Stimulated activated CD4-positive, alpha-beta T cell treated with anti-CD3 and anti-CD28 coated beads, Interleukin-15, amount 100 ng/mL, for 24 hours (primary cell): Measurements from ENCODE around the gene AGAP1.

Experiments used
- DNase-seq: peaks from one replicate; pipeline ENCODE4 v3.0.0-alpha.2; 2020

The AGAP1 gene

DNA sequence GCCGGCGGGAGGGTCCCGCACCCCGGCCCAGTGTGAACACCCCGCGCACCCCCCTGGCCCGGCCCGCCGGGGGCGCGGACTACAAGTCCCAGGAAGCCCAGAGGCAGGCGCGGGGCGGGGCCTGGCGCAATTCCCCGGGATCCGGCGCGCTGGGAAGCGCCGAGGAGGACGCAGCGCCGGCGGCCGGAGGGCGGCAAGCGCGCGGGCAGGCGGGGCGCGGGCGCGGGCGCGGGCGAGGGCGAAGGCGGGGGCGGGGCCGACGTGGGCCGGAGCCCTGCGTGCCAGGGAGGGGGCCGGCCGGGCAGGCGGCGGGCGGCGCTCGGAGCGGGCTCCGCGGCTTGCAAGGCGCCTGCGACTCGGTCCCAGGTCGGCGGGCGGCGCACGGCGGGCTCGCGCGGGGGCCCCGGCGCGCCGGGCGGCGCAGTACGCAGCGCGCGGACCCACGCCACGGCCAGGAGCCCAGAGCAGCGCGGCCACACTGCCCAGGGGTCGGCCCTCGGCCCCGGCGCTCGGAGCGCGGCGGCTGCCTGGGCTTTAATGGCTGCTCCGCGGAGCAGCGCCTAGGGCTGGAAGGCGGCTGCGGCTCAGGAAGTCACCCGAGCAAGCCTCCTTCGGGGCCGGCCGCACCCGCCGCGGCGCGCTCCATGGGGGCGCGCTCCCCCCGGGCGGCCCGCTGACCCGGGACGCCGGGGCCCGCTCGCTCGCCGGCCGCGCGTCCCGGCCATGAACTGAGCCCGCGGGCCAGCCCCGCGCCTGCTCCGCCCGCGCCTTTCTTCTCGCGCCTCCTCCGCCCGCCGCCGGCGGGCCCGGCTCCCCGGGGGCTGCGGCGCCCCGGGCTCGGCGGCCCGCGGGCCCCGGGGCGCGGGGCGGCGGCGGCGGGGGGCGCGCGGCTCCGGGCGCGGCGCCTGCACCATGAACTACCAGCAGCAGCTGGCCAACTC, at the start of gene AGAP1:
Gene AGAP1, plus strand, starts transcription at position 269 of the 941 bp plus-strand sequence.
- peak; percentile 59 for DNase-seq

DNA sequence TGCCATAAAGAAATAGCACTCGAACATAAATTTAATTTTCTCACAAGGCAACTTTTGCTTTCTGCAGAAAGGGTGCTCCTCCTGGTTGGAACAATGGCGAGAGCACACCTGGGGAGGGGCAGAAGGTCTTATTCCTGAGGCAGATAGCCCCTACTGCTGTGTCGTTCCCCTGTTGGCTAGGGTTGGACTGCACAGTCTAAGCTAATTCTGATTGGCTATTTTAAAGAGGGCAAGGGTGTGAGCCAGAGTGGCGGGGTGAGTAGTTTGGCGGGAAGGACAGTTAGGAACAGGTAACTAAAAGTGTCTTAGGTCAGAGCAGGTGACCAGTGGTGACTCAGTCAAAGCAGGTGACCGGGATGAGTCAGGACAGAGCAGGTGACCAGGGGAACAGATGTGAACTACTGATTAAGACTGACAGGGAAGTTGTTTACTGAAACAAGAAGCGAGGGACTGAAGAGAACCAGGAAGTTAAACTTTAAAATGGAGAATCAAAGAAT, 49.7 kb upstream of the AGAP1 start:
- DNase-seq, result no peak

DNA sequence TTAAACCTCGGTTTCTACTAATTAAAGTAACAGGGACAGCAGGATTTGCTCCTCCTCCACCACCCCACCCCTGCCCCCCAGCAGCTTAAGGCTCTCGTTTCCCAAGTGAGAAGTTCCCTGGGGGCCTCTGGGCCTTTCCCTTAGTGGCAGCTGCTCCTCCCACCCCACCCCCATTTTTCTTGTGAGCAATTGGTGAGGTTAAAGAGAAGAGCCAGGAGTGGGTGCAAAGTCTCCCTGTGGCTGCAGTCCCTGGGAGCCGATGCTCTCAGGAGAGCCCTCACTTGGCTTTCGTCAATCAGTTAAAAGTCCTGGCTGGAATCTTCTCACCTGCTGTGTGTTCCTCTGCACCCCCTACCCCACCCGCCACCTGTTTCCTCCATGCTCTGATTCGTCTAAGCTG, 48.7 kb upstream of the AGAP1 start:
- no peak for DNase-seq

DNA sequence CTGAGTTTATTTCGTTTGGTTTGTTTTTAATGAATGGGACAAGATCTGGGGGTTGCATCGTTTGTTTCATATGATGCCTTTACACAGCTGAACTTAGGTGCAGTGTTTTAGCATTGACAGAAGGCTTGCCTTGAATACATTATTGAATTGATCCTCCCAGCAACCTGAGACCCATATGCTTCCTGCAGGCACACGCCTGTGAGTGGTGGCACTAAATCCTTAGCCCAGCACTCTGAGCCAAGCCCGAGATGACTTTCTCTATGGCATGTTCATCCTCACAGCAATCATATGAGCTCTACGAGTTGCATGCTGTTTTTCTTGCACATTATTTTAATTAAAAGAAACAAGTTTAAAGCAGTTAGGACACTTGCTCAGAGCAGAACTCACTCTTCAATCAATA, 47.8 kb upstream of the AGAP1 start:
- DNase-seq, result no peak

DNA sequence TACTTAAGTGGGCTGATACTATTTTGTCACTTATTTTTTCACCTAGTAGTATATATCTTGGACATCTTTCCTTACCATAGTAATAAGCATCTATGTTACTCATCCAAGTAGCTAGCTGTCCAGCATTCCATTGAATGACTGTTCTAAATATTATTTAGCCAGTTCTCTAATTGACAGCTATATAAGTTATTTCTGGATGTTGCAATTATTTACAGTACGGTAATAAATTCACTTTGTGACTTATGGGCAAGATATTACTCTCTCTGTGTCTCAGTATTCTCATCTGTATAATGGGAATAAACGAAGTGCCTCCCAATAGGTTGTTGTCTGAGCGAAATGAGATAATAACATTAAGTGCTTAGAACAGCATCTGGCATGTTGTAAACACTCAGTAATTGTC, 46.6 kb upstream of the AGAP1 start:
- DNase-seq, result no peak

DNA sequence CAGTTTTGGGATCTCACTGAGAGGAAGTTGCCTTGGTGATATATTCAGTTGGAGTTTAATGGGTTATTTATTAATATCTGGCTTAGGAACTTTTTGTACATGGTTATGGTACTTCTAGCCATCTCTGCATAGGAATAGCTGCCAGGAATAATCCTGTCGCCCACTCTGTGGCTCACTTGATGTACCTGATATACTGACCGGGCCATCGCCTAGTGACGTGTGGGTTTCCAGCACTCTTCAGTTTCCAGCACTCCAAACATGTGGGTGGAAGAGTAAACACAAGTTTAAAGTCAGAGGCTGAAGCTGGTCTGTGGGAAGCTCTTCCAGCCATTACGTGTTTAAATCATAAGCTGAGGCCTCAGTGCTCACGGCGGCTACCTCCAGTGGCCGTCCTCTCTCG, 44.3 kb upstream of the AGAP1 start:
- DNase-seq, result no peak

DNA sequence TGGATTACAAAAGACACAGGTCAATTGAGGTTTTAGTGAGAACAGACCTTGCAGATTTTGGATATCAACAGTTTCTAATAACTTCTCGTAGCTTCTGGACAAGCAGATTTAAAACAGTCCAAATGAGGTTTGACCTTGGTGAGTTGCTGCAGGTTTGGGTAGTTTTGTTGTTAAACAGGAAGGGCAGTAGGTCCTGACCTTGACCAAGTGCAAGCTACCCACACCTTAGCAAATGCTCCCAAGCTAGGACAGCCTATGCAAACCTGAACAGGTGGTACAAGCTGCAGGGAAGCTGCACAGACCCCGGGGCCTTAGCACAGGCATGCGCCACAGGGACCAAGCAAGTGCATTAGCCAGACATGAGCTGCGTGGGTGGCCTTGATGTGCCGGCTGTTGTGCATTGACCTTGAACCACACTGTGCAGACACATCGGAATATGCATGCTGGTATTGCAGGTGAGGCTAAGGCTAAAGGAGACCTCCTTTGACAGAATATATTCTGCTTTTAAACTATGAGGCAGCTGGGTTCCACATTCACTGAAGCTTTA, 40.2 kb upstream of the AGAP1 start:
- no peak for DNase-seq

DNA sequence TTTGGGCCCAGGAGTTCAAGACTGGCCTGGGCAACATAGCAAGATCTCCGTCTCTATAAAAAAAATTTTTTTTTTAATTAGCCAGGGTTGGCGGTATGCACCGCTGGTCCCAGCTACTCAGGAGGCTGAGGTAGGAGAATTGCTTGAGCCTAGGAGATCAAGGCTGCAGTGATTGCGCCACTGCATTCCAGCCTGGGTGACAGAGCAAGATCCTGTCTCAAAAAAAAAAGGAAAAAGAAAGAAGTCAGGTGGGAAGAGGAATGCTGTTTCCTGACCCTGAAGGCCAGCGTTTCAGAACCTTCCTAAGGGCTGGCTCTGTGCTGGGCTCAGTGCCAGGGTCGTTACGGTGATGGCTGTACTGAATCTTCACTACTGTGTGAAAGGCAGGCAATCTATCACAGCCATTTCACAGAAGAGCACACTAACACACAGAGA, 35.0 kb upstream of the AGAP1 start:
- DNase-seq, result no peak

DNA sequence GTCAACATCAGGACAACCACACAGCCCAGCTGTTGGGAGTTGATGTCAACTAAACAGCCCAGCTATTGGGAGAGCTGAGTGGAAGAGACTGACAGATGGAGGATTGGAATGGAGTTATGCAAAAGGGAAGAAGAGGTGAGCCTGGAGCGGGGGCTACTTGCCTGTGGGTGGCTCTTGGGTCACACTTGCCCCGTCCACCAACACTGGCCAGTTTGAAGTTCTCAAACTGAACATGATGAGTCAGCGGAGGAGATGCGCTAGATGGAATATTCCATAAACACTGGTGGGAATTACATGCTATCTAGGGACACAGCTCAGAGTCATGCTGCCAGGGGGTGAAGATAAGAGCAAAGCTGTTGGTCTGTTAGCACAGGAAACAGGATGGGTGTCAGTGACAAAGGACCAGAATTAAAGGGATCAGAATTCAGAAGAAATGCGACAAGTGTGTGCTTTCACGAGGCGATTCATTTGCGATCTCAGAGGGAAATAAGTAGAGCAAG, 33.2 kb upstream of the AGAP1 start:
- DNase-seq, result no peak

DNA sequence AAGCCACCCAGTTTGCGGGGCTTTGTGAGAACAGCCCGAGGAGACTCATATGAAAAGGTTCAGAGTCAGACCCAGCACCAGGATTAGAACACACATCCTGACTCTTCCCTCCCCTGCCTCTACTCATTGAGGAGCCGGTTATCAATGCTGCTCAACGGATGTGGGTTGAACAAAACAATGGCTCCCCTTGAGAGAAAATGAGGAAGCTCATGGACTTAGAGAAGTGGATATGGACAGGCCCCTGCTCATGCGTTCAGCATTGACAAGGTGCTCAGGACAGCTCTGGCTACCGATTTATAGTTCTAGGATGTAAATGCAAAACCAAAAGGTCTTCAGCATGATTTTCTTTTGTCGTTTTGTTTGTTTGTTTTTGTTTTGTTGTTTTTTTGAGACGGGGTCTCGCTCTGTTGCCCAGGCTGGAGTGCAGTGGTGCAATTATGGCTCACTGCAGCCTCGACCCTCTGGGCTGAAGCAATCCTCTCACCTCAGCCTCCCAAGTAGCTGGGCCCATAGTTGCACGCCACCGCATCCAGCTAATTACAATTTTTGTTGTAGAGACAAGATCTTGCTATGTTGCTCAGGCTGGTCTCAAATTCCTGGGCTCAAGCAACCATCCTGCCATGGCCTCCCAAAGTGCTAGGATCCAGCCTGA, 32.0 kb upstream of the AGAP1 start:
- DNase-seq, result no peak

DNA sequence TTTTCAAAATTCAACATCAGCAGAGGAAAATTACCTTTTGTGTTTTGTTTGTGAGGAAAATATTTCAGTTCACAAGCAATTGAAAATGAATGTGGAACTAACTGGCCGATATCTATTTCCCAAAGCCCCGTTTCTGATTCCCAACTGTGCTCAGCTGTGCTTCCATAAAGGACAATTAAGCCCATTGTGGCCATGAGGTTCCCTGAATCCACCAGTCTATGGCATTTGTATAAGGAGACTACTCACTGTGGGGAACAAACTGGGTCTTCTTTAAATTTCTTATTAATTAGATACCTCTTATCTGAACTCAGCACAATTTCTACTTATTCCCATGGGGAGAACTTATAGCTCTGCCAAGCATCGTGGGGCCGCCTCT, 31.4 kb upstream of the AGAP1 start:
- no peak for DNase-seq

DNA sequence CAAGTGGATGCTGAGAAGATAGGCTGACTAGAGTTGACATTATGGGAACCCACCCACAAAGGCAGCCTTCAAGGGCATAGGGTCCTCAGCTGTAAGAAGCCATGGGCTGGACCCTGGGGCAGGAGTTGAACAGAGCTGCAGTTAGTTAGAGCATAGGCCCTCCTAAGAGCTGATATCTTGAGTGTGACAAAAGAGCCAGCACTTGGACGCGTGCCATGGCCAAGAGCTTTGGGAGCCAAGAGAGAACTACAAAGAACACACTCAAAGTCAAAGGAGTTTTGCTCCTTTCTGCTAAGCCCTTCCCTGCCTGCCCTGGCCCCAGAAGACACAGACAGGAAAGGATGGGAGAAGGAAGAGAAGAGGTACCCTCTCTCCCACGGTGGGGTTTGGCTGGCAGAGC, 29.9 kb upstream of the AGAP1 start:
- no peak for DNase-seq

DNA sequence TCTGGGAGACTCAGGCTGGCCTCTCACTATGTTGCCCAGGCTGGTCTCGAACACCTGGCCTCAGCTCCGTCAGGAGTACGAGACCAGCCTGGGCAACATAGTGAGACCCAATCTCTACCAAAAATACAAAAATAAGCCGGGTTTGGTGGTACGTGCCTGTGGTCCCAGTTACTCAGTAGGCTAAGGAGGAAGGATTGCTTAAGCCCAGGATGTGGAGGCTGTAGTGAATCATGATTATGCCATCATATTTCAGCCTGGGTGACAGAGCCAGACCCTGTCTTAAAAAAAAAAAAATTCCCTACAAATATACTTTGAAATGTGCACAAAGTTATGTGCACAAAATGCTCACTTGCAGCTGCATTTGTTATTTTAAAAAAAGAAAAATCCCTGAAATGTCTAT, 26.3 kb upstream of the AGAP1 start:
- no peak for DNase-seq

DNA sequence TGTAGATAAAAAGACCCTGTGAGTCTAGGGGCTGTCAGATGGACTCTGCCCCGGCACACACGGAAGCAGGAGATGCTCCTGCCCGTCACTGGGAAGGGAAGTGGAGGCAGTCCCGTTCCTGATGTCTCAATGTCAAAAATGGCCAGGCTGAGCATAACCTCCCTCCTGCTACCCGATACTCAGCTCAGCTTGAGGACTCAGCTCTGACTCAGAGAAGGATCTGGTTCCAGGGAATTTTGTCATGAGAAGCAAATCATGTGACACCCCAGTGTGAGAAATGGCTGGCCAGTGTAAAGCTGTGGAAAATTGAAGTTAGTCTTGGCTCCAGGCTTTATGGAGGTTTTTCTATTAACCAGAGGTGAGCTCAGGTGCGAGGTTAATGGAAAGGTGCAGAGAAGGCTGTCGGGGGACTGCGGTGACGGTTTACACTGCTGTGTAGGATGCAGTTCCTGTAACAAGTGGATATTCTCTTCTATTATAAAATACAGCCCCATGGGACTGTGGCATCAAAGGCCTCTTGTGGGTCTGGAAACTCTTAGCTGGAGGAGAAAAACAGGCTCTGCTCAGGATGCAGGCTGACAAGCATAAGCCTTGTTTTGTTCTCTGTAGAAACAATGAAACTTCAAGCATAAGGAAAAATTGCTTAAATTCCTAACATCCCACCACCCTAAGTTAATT, 24.7 kb upstream of the AGAP1 start:
- DNase-seq, result no peak

DNA sequence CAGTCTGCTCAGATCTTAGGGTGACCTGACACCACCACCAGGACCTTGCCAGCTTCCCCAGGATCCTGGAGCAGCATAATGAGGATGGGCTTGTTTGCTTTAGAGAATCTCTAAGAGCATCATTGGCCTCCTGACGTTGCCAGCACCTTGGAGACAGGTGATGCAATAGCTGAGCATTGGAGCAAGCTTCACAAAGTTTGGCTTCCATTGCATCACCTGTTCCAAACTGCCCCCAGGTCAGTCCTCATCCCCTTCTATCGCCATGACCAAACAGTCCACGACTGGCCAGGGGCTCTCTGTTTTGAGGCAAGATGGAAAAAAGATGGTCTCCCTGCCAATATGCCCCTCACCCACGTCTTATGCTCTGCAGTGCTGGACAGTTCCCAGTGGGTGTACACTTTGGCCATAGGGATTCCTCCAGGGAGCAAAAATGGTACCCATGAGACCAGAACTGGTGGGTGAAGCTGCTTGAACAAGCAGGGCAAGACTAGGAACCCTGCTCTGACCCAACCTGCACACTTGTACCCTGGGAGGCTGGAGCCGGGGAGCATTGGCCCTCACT, 22.6 kb upstream of the AGAP1 start:
- DNase-seq, result no peak

DNA sequence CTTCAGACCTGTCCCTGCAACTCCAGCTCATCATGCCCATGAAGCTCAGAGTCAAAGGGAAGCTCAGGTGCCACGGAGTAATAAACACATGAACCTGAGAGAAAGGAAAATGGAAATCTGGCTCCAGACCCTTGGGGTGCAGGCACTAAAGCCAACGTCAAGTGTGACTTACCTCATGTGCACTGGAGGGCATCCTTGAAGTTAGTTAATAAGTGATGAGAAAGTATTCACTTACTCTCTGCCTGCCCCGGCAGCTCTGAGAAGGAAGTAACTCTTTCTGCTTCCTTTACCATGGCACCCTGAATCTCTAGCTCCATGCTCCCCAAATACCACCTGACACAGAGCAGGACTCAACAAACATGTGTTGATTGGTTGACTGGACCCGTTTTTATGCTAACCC, 21.4 kb upstream of the AGAP1 start:
- no peak for DNase-seq

DNA sequence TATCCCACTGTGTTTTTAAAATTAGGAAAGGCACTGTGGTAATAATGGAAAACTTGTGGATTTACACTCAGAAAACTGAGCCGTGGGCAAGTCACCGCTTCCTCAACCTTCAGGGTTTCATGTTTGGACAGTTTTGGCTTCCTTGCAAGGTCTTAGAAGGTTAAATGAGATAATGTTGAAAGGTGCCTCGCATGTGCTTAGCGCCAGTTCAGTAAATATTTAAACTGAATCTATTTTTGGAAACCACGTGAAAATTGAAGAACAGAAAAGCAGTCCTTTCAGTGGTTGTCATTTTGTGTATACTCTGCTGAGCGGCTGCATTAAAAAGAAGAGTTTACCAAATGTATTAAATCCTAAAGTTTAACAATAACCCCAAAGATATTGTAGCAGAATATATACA, 15.2 kb upstream of the AGAP1 start:
- no peak for DNase-seq

DNA sequence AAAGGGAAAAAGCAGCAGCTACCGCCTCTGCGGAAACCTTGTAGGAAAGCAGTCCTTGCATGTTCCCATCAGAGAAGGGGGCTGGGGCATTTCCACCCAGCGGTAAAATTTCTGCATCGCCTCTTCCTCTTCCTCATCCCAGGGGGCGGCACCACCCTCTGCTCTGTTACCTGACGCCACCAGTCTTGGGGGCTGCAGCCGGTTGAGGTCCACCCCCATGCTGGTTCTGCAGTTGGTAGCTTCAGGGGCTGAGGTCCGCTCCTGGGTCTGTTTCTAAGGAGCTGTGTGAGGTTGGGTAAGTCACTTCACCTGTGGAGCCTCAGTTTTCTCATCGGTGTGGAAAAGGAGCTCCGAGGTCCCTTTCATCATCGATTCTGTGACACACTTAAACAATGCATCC, 14.2 kb upstream of the AGAP1 start:
- no peak for DNase-seq

DNA sequence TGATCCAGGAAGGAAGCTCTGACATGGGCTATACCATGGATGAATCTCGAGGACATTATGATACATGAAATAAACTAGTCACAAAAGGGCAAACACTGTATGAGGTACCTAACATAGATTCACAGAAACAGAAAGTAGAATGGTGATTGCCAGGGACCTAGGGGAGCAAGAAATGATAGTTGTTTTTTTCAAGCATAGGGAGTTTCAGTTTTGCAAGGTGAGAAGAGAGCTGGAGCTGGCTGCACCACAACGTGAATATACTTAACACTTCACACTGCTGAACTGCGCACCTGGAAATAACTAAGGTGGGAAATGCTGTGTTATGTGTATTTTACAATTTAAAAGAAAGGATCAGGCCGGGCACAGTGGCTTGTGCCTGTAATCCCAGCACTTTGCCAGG, 13.2 kb upstream of the AGAP1 start:
- no peak for DNase-seq

DNA sequence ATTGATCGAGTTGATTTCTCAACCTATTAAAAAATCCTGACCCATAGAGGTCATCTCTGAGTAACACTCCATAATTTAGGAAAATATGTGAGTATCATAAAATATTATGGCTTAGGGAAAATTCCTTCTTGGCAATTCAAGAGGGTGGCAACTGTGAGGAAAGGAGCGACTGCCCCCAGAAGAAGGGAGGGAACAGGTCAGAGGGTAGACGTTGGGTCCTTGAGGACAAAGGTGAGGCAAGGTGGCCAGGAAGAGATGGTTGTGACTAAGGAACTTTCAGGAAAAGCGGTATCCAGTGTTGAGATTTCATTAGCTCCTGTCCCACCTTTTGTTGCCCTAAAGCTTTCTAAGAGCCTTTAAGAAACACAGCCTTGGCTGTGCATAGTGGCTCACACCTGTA, 10.5 kb upstream of the AGAP1 start:
- DNase-seq, result no peak

DNA sequence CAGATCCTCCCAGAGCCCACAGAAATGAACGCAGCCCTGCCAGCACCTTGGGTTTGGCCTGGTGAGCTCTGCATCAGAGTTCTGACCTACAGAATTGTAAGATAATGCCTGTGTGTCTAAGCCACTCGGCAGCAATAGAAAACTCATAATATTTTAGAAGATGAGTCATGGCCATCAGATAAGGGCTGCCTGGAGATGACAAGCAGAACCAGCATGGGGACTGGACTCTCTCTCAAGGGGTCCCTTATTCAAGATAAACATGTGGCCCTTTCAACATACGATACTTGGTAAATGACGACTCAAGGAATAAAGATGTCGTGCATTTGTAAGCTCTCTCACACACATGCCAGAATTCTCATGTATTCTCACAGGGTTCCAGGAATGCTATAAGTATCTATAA, 8.5 kb upstream of the AGAP1 start:
- no peak for DNase-seq

DNA sequence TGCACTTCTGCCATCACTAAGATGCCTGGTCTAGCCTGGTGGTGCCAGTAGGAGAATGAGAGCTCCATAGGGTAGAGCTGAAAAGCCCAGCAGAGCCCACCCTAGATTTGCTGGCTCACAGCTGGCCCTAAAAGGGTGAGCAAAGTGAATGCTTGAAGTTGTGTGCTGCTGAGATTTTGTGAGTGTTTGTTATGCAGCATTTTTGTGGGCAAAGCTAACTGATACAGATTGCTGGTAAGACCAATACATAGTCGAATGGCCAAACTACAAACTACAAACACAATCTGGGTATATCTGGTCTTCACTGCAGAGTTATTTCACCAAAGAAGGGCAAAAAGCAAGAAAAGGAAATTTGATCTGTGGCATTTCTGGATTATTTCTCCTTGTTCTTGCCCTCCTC, 7.1 kb upstream of the AGAP1 start:
- DNase-seq, result no peak

DNA sequence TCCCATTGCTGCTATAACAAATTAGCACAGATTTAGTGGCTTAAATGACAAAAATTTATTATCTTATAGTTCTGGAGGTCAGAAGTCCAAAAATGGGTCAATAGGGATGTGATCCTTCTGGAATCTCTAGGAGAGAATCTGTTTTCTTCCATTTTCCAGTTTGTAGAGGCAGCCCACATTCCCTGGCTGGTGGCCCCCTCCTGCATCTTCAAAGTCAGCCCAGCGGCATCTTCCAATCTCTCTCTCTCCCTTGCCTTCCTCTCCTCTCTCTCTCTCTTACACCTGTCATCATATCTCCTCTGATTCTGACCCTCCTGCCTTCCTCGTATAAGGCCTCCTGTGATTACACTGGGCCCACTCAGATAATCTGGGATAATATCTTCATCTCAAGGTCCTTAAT, 3.9 kb upstream of the AGAP1 start:
- DNase-seq, result no peak
